Chondrocyte (in vitro differentiated cells): Measurements from ENCODE around the gene MMP17. TPM values are rescaled to one million over a fixed set of nuclear protein-coding genes. Genes with fewer than 3 reads are reported as not detected.
A peak's percentile ranks its signal among the peaks of the same experiment; 100 is the strongest.

Source experiments
- DNase-seq: peaks from one replicate; pipeline ENCODE4 v3.0.0; 2021; ENCODE audit warnings: mixed read lengths, low spot score
- H3K27ac Mint-ChIP-seq: one replicate; pipeline ENCODE4 v1.8.0; 2021; ENCODE audit warnings: mild to moderate bottlenecking, moderate library complexity, mixed read lengths; ENCODE audit not compliant: unreplicated experiment
- H3K27me3 Mint-ChIP-seq: 2 replicates; pipeline ENCODE4 v1.8.0; 2021; ENCODE audit warnings: low read depth, mixed read lengths
- H3K36me3 Mint-ChIP-seq: 2 replicates; pipeline ENCODE4 v1.8.0; 2021; ENCODE audit warnings: low read depth, mixed read lengths
- H3K4me1 Mint-ChIP-seq: 2 replicates; pipeline ENCODE4 v1.8.0; 2021; ENCODE audit warnings: low read depth, mild to moderate bottlenecking, mixed read lengths
- H3K4me3 Mint-ChIP-seq: one replicate; pipeline ENCODE4 v1.8.0; 2021; ENCODE audit warnings: mild to moderate bottlenecking, moderate library complexity, mixed read lengths; ENCODE audit not compliant: unreplicated experiment
- H3K9me3 Mint-ChIP-seq: 2 replicates; pipeline ENCODE4 v1.8.0; 2021; ENCODE audit warnings: low read depth, mixed read lengths
- total RNA-seq: library from RNA; stranded (reverse); gene quantifications from 3 replicates; pipeline ENCODE4 v1.2.1, GENCODE V29; 2021
- TF ChIP-seq, protein P1 (sequence below): fragments of 200-600 bp; sonication (generic); IDR thresholded peaks from 2 replicates; pipeline ENCODE4 v1.5.0; 2021; ENCODE audit warnings: antibody characterized with exemption, mild to moderate bottlenecking, moderate library complexity

MMP17 gene
- total RNA-seq, 1 donor from 2014 or later: 1.3 TPM

DNA sequence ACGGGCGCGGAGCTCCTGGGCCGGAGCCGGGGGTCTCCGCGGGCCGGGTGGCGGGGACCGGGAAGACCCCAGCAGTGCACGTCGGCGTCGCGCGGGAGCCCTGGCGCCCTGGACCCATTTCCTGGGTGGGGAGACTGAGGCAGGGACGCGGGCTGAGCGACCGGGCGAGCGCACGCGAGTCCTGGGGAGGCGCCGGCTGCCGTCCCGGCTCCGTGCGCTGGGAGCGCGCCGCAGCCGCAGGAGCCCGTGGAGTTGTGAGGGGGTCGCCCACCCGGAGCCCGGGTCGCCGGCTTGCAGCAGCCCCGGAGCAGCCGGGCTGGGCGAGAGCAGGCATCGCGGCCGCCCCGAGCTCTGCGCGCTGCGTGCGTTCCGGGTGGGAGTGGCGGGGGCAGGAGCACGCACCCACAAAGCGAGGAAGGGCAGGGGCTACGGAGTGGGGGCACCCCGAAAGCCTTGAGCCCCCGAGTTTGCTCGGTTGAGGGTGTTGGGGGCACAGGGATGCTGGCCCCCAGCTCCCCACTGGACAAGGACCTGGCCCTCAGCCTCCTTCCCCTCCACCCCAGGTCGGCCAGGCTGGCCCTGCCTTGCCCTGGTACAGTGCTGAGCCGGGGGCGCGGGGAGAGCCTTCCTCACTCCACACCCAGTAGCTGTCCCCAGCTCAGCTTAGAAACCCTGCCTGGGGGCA, 620 bp downstream of the MMP17 start:
- H3K4me3 Mint-ChIP-seq: peak overlapping the region; percentile 64
- no peak for DNase-seq
- no peak overlapping the region for H3K27ac Mint-ChIP-seq
- H3K36me3 Mint-ChIP-seq: no peaks in the 10 kb centered on the region
- peaks cover 10% of the 10 kb centered on the region for H3K27me3 Mint-ChIP-seq
- H3K4me1 Mint-ChIP-seq: peaks cover 8% of the 10 kb centered on the region
- TF ChIP-seq, protein P1, sequence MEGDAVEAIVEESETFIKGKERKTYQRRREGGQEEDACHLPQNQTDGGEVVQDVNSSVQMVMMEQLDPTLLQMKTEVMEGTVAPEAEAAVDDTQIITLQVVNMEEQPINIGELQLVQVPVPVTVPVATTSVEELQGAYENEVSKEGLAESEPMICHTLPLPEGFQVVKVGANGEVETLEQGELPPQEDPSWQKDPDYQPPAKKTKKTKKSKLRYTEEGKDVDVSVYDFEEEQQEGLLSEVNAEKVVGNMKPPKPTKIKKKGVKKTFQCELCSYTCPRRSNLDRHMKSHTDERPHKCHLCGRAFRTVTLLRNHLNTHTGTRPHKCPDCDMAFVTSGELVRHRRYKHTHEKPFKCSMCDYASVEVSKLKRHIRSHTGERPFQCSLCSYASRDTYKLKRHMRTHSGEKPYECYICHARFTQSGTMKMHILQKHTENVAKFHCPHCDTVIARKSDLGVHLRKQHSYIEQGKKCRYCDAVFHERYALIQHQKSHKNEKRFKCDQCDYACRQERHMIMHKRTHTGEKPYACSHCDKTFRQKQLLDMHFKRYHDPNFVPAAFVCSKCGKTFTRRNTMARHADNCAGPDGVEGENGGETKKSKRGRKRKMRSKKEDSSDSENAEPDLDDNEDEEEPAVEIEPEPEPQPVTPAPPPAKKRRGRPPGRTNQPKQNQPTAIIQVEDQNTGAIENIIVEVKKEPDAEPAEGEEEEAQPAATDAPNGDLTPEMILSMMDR: no peak
- H3K9me3 Mint-ChIP-seq: no peaks in the 10 kb centered on the region

- TF ChIP-seq, protein P1: no peak
- no peaks in the 10 kb centered on the region for H3K36me3 Mint-ChIP-seq
- H3K4me1 Mint-ChIP-seq: peaks cover 8% of the 10 kb centered on the region
- no peak overlapping the region for H3K27ac Mint-ChIP-seq
- H3K9me3 Mint-ChIP-seq: no peaks in the 10 kb centered on the region
- H3K27me3 Mint-ChIP-seq: peaks cover 10% of the 10 kb centered on the region
- H3K4me3 Mint-ChIP-seq: peak overlapping the region; percentile 64
- DNase-seq: peak; percentile 91
Observed at GRCh38 chr12:131829356-131829747, 1.2 kb downstream of the MMP17 start.

GRCh38 chr12:131829791-131830334, 1.7 kb downstream of the MMP17 start:
- TF ChIP-seq, protein P1: no peak
- H3K4me3 Mint-ChIP-seq: peak overlapping the region; percentile 28
- no peak for DNase-seq
- H3K27ac Mint-ChIP-seq: no peak overlapping the region
- H3K27me3 Mint-ChIP-seq: peaks cover 10% of the 10 kb centered on the region
- peaks cover 8% of the 10 kb centered on the region for H3K4me1 Mint-ChIP-seq
- no peaks in the 10 kb centered on the region for H3K36me3 Mint-ChIP-seq
- no peaks in the 10 kb centered on the region for H3K9me3 Mint-ChIP-seq

DNA sequence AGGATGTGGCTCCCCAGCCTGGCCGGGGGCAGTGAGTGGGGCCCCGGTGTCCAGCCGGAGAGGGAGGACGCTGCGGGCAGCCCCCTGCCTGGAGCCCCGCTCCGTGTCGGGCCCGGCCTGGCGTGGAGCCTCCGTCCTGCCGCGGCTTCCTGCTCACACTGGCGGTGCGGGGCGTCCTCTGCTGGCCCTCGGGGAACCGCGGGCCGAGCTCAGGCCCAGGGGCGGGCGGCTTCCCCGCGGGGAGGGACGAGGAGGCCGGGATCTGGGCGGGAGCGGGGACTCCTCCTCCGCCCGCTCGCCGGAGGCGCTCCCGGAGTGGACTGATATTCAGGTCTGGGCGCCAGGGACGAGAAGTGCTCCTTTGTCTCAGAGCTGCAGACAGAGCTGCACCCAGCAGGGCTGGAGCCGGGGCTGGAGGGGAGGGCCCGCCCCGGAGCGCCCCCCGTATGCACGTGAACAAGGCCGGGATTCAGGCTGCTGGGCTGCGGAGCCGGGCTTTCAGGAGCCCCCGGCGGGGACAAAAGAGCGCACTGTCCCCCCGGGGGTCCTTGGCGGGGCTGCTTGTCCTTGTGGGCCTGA, 2.2 kb downstream of the MMP17 start:
- Mint-ChIP-seq H3K4me3 (peak overlapping the region; percentile 65), H3K4me1 (peaks cover 8% of the 10 kb centered on the region), H3K27ac (no peak overlapping the region), H3K36me3 (no peaks in the 10 kb centered on the region), H3K27me3 (peaks cover 10% of the 10 kb centered on the region), H3K9me3 (no peaks in the 10 kb centered on the region)
- peak; percentile 93 for DNase-seq
- TF ChIP-seq, protein P1: peak; percentile 83

DNA sequence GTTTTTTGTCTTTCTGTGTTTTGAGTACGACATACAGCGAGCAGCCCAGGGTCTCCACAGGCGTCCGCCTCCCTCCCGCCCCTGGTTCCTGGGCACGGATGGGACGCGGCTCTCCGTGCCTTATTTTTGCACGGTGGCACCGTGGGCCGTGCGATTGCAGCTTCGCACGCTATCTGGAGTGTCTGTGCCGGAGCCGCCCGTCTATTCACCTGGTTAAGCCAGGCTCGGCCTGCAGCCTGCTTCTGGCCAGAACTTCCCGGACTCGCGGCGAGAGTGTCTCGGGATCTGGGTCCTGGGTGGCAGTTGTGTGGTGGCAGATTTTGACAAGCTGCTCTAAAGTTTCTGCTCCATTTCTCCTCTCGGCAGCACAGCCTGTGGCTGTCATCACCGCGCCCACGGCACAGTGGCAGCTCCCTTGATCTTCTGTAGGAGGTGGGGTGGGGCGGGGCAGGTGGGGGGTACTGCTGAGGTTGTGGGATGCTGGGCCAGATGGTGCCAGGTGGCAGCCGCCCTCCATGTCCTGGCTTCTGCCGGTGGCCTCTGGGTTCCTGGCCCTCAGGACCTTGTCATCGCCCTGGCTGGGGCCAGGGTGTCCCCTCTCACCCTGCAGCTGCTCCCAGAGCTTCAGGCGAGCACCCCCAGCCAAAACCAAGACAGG, 2.9 kb downstream of the MMP17 start:
- H3K36me3 Mint-ChIP-seq: no peaks in the 10 kb centered on the region
- peak; percentile 73 for DNase-seq
- TF ChIP-seq, protein P1: no peak
- H3K4me1 Mint-ChIP-seq: peaks cover 8% of the 10 kb centered on the region
- peaks cover 10% of the 10 kb centered on the region for H3K27me3 Mint-ChIP-seq
- no peak overlapping the region for H3K27ac Mint-ChIP-seq
- peak overlapping the region; percentile 65 for H3K4me3 Mint-ChIP-seq
- no peaks in the 10 kb centered on the region for H3K9me3 Mint-ChIP-seq
